LNCAP (cell line): ENCODE measurements around the gene CALCB.

Source experiments
- TF ChIP-seq, protein P1 (sequence below): fragments of 450-650 bp; IDR thresholded peaks from 2 replicates; pipeline ENCODE4 v1.5.1; 2017; ENCODE audit warnings: mild to moderate bottlenecking

Gene CALCB

DNA sequence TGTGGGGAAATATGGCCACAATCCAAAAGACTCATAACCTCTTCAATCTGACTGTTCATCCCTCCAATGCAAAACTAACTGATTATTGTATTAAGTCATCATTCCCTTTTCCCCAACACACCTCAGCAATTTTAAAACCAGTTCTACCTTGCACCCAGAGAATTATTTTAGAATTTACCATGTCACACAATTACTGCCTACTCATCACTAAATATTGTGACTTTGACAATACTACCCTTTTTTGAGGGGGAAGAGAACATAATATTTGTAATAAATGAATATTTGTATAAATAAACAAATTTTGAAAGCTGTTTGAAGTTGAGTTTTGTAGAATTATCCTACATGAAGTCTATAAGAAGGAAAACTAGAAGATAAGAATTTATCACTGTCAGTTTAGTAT is 28.2 kb upstream of the CALCB start:
- TF ChIP-seq, protein P1, sequence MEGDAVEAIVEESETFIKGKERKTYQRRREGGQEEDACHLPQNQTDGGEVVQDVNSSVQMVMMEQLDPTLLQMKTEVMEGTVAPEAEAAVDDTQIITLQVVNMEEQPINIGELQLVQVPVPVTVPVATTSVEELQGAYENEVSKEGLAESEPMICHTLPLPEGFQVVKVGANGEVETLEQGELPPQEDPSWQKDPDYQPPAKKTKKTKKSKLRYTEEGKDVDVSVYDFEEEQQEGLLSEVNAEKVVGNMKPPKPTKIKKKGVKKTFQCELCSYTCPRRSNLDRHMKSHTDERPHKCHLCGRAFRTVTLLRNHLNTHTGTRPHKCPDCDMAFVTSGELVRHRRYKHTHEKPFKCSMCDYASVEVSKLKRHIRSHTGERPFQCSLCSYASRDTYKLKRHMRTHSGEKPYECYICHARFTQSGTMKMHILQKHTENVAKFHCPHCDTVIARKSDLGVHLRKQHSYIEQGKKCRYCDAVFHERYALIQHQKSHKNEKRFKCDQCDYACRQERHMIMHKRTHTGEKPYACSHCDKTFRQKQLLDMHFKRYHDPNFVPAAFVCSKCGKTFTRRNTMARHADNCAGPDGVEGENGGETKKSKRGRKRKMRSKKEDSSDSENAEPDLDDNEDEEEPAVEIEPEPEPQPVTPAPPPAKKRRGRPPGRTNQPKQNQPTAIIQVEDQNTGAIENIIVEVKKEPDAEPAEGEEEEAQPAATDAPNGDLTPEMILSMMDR, result no peak

DNA sequence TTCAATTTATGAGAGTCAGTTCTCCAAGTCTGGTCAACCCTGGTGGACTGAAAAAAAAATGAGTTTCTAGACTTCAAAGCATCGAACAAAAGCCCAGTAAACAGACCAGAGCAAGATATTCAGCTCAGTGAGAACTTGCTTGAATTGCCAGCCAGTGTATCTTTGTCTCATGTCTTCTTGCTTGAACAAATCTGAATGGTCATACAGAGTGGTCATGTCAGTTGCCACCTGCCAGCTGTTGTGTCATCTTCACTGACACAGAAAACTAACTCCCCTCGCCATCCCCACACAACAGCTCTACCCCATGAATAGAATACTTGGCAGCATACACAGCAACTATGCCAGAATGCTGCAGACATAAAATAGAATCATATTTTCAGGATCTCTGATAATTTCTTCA is 27.5 kb upstream of the CALCB start:
- TF ChIP-seq, protein P1, result no peak

DNA sequence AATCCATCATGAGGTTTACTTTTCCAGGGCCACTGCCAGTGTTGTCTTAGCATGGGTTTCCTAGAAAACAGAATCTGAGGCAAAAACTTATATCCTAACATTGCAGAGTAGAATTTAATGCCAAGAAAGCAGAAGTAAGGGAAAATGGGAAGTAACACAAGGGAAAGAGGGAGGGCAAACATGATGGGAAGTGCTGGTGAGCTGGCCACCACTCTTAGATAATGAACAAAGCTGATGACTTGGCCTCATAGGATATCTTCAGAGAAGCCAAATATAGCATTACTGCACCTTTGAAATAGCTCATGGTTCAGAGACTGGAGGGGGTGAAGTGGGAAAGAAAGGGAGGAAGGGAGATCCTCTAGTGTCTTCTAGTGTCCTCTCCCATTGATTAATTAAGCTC is 24.8 kb upstream of the CALCB start:
- TF ChIP-seq, protein P1, result no peak

DNA sequence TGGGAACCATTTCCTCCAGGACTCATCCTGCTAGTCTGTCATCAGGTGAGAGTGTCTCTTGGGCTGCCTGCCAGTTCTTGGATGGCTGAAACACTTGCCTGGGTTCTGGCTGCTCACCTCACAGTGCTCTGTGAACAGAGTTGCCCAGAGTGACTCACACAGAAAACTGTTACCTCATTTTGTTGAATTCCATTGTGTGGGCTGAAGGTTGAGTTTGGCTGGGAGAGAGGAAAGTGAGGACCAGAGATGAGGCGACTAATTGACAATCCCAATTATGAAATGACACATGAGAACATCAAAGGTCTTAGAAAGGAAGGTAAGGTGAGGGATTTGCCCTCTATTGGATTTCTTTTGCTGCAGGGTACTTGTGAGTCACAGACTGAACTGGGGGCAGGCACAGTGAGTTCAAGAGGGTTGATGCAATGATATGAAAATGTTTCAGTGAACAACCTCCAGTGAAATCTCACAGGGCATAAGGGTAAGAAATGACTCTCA is 20.2 kb upstream of the CALCB start:
- TF ChIP-seq, protein P1, result no peak

DNA sequence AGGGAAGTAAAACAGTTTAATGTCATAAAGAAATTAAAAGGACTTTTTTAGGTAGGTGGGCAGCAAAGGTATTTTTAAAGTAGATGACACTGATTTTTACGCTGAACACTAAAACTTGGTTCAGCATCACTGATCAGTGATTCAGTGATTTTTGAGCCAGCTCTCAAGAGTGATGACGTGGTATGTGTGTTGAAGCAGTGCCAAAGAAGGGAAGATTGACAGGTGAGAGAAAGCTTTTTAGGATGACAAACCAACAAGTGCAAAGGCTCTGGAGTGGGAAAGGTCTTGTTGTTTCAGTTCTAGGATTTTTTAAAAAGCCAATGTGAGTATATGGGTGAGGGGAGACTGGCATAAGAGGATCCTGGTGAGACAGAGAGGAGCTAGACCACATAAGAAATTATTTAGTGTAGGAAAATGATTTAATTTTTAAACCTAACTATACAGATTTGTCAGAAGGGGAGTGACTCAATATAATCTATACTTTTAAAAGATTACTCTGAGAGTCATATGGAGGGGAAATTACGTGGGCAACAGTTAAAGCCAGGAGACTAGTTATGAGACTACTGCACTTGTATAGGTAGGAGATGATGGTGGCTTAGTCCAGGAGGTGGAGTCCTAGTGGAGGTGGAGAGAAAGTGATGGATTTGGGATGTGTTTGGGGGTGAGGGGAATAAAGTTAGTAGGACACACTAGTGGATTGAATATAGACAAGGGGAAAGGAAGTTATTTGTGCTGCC is 17.6 kb upstream of the CALCB start:
- TF ChIP-seq, protein P1, result no peak

DNA sequence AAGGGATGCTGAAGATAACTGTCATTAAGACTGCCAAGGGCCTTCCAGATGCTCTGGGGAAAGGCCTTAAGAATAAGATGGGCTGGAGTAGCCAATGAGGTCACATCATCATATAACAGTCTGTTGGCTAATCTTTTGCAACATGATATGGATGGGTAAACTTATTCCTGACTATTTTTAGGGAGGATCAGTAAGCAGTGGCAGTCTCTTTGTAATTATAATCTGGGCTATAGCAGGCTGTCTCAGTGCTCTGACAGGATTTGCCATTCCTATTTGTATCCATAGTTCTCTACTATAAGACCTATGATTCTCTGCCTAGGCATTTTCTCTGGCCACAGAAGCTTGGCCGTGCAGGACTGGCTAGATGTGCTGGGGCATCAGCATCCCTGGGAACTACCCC is 16.1 kb upstream of the CALCB start:
- TF ChIP-seq, protein P1, result no peak

DNA sequence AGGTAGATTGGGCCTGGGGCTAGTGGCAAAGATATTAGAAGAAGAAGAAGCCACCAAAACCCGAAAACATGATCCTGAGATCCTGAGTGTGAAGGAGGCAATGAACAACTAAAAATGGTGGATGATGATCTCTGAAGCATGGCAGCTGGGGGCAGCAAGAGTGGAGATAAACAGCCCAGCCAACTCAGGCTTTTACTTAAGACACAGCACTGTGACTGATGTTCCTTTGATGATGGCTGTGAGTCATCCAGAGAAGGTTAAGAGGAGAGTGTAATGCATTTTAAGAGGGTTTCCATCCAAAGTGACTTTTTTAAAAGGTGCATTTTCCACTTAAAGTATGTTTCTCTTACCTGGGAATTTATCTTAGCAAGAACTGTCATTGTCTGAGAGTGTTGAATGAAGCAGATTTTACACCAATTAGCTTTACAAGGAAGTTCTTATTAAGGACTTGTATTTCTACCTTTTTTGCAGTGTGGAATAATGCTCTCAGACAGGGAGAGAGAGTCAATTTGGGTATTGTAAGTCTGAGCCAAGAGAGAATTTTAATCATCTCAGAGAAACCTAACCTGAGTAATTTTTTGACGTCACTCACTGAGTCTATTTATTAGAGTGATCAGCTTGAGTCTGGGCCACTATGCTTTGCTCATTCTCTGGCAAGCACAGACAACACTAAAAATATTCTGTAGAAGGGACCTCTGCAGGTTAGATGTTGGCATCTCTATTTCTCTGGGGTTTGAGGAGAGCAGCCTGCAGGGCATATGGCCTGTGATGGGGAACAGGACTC is 14.1 kb upstream of the CALCB start:
- TF ChIP-seq, protein P1, result no peak
